Measurements from ENCODE around the gene GATA3. TPM values are rescaled to one million over a fixed set of nuclear protein-coding genes. Genes with fewer than 3 reads are reported as not detected.

Gene GATA3
- total and polyA plus RNA-seq, 2 of the 8 experiments (the other 6 are each of a cell fraction or from before 2014, with no cell fraction given): 0.02 to 0.43 TPM

GRCh38 chr10:8063935-8064334, 9.4 kb downstream of the GATA3 start:
- CTCF ChIA-PET (ENCODE audit: partially characterized antibody): interaction anchor here (0.9 to 1.6 kb wide), 2 partner anchors 11 kb away, joined by 3 to 5 read pairs; no protein-coding TSS in a partner anchor
- no peak overlapping the region for H2AFZ ChIP-seq (ENCODE audit: low read length)
- 6% methylated on average over 13 of the region's 13 CpGs; no CpG with 5 or more reads in 1 of the 2 experiments for WGBS, 2 experiments (ENCODE audit: extremely low coverage in 1 of 2, insufficient coverage in 1 of 2, insufficient read length in 1 of 2, insufficient replicate concordance in 2 of 2, low coverage in 1 of 2, low lambda C conversion rate in 2 of 2, missing lambda C conversion rate in 1 of 2)
- TF ChIP-seq KDM5A (IDR thresholded peaks at IDR 0.05; ENCODE audit: low read length) (no peak), HDAC2 (IDR thresholded peaks at IDR 0.05; ENCODE audit: borderline replicate concordance in 1 of 2, low read depth in 2 of 2, low read length in 2 of 2) (no peak), HDAC6 (IDR thresholded peaks at IDR 0.05; ENCODE audit: low read depth, low read length) (no peak)

More at GRCh38 chr10:8063935-8064334, 9.4 kb downstream of the GATA3 start:
- Histone ChIP-seq H3K18ac (ENCODE audit: extremely low read depth, low read length) (peak overlapping the region; percentile 97), H4K5ac (ENCODE audit: insufficient read length, low read depth, low read length) (no peak overlapping the region), H3K4me1 (replicated peaks in 1 of 4; ENCODE audit: control insufficient read depth in 3 of 4, insufficient read depth in 4 of 4, low read length in 3 of 4) (peaks cover 26 to 34% (median 31%) of the 10 kb centered on the region in 4 experiments), H3K9ac (replicated peaks in 1 of 4; ENCODE audit: extremely low read depth in 1 of 4, low read depth in 3 of 4, low read length in 3 of 4) (no peak overlapping the region), H3K27me3 (replicated peaks in 1 of 4; ENCODE audit: control insufficient read depth in 3 of 4, extremely low read depth in 1 of 4, insufficient read depth in 3 of 4, low read length in 3 of 4) (peaks cover 27 to 68% (median 56%) of the 10 kb centered on the region in 4 experiments), H2BK12ac (ENCODE audit: low read depth, low read length) (peak overlapping the region; percentile 99), H2BK120ac (replicated peaks; ENCODE audit: low read depth, low read length) (peak overlapping the region; percentile 67), H4K91ac (replicated peaks; ENCODE audit: insufficient read length, low read length) (peak overlapping the region; percentile 92), H2AK5ac (ENCODE audit: low read depth, low read length) (peak overlapping the region; percentile 65; the same call in 1 of the 2 replicates), H2BK15ac (ENCODE audit: low read length) (peak overlapping the region; percentile 72; the same call in 1 of the 2 replicates), H3K4me3 (ENCODE audit: extremely low read depth in 1 of 4, insufficient read depth in 2 of 4, low read depth in 3 of 4, low read length in 4 of 4) (peak overlapping the region in 3 of 4 experiments; percentile 11 to 48 (median 29); a peak in 6 of 8 replicates), H3K4me2 (ENCODE audit: insufficient read depth in 1 of 2, low read depth in 2 of 2, low read length in 2 of 2) (peak overlapping the region; percentile 72 to 84), H3K79me1 (ENCODE audit: low read depth, low read length) (no peaks in the 10 kb centered on the region), H3K9me3 (ENCODE audit: insufficient read depth in 2 of 2, low read depth in 1 of 2, low read length in 1 of 2) (no peaks in the 10 kb centered on the region), H3K27ac (ENCODE audit: low read depth, low read length) (no peak overlapping the region), H2BK5ac (ENCODE audit: low read depth, low read length) (peak overlapping the region; percentile 90; the same call in 1 of the 2 replicates), H3K56ac (replicated peaks; ENCODE audit: insufficient read length, low read depth, low read length) (no peak overlapping the region), H2BK20ac (ENCODE audit: low read length) (peak overlapping the region; percentile 80; the same call in 1 of the 2 replicates), H3K79me2 (ENCODE audit: control insufficient read depth in 1 of 2, insufficient read depth in 2 of 2, low read length in 2 of 2) (no peaks in the 10 kb centered on the region), H3K14ac (ENCODE audit: insufficient read length) (no peak overlapping the region), H4K20me1 (replicated peaks in 1 of 2; ENCODE audit: control insufficient read depth in 1 of 2, insufficient read depth in 2 of 2, low read length in 2 of 2) (peaks cover 5 to 6% of the 10 kb centered on the region in 2 experiments), H3K4ac (replicated peaks; ENCODE audit: insufficient read length, low read depth, low read length) (no peak overlapping the region), H4K8ac (ENCODE audit: extremely low read depth, insufficient read depth, low read length) (no peak overlapping the region), H3K23ac (ENCODE audit: insufficient read length) (no peak overlapping the region), H3K23me2 (ENCODE audit: low read depth, low read length) (peaks cover 9% of the 10 kb centered on the region; the same call in 1 of the 2 replicates), H3K36me3 (ENCODE audit: control insufficient read depth in 2 of 4, insufficient read depth in 4 of 4, low read length in 3 of 4) (no peaks in the 10 kb centered on the region)
- no peak for DNase-seq (ENCODE audit: low read depth in 1 of 2, low spot score in 2 of 2)
- no peak for FAIRE-seq
- POLR2A ChIA-PET (ENCODE audit: partially characterized antibody): interaction anchor here (2.6 kb wide), 1 partner anchor 13 kb away, joined by 10 read pairs; no protein-coding TSS in a partner anchor

All from H1 (cell line).